Measurements from ENCODE around the gene ATP6V0D1.

The ATP6V0D1 gene

DNA sequence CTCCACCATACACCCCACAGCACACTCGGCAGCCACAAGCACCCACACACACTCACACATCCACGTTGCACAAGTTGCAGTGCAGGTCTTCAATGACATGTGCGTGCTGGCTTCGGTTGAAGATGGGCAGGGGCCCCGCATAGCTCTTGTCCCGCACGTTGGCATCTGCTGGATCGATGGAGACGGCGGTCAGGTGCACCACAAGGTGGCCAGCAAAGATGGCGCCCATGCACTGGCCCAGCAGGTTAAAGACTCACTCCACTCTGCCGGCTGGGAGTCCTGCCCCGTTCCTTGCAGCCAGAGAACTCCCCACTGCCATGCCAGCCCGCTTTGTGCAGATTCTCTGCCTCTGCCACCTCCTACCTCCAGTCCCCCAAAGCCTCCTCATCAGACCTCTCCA is 80.1 kb downstream of the ATP6V0D1 start:
- no peak for DNase-seq

- no peak for DNase-seq
Observed at GRCh38 chr16:67399749-67400704, 80.9 kb downstream of the ATP6V0D1 start.

DNA sequence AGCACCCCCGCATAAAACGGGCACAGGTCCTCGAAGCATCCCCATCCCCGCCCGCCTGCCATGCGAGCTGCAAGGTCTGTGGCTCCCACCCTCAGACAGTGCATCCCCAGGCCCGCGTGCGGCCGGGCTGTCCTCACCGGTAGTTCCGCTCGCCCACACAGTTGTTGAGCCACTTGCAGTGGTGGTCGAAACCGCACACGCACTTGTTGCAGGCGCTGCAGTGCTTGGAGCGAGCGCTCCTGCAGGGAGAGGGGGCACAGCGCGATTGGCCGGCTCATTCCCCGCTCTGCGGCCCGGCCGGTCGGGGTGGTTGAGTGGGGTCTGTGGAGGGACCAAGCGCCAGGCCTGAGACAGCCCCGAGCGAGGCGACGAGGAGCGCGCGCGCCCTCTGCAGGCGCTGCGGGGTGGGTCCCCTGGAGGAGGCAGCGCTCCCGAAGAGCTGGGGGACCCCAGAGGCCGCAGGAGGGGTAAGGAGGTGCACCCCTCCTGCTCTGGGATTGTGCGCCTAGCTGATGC is 81.7 kb downstream of the ATP6V0D1 start:
- DNase-seq, result peak; percentile 61

GRCh38 chr16:67398546-67399217 is 82.3 kb downstream of the ATP6V0D1 start:
- no peak for DNase-seq

DNA sequence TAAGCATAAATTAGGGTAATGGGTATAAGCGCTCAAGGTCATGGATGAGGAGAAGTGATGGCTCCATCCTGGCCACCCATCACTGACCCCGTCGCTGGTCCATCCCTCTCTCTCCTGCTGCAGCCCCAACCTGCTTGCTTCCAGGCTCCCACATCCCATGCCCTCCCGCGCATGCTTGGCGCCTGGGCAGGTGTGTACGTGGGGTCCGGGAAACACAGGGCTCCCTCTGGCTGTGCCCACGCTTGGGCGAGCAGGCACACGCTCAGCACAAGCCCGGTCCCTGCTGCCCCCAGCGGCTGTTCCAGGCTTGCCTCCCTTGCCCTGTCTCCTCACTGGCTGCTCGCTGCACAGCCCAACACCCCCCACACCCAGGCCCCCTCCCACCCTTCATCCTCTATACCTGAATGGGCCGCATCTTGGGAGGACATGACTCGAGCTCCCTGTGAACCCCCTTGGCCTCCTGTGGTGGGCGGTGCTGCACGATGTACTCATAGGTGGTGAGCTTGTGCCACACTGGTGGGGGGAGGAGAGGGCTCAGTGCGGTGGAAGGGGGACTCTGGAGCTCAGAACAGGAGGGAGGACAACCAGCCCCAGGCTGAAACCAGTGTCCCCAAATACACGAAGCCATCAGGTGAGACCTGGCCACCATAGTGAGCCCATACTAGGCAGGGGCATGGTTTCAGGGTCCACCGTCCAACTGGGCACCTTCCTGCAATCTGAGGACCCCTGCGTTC is 83.0 kb downstream of the ATP6V0D1 start:
- DNase-seq, result no peak

GRCh38 chr16:67397036-67397801 is 83.7 kb downstream of the ATP6V0D1 start:
- DNase-seq, result no peak

GRCh38 chr16:67396159-67397035 is 84.6 kb downstream of the ATP6V0D1 start:
- DNase-seq, result no peak

- DNase-seq, result no peak
Observed at GRCh38 chr16:67395458-67396158, 85.3 kb downstream of the ATP6V0D1 start.

GRCh38 chr16:67395105-67395457 is 85.9 kb downstream of the ATP6V0D1 start:
- no peak for DNase-seq

- DNase-seq, result no peak
Observed at GRCh38 chr16:67394155-67395104, 86.5 kb downstream of the ATP6V0D1 start.

DNA sequence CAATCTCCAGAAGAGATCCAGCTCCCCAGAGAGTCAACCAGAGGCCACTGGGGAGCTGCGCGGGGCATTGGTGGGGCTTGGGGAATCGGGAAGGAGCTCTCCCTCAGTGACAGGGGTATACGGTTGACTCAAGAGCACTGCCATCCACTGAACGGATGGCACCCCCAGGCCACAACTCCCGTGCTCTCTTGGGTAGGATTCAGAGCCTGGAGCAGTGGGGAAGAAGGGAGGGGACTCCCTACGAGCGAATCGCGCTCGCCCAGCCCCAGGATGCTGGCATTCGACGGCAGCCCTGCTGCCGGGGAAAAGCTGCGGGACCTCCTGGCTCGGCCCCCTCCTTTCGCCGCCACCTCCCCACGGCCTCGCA is 87.2 kb downstream of the ATP6V0D1 start:
- DNase-seq, result no peak

- peak; percentile 42 for DNase-seq
Observed at GRCh38 chr16:67393111-67393787, 87.7 kb downstream of the ATP6V0D1 start, which contains the start of gene TPPP3. TSS of gene TPPP3 (minus strand) at chr16:67393498. CDS start at chr16:67391111, 2,387 bp downstream.

- DNase-seq, result no peak
Observed at GRCh38 chr16:67392301-67393059, 88.5 kb downstream of the ATP6V0D1 start.

- no peak for DNase-seq
Observed at GRCh38 chr16:67391424-67392300, 89.3 kb downstream of the ATP6V0D1 start.

- DNase-seq, result no peak
Observed at GRCh38 chr16:67390816-67391423, 90.0 kb downstream of the ATP6V0D1 start.

Measured in stimulated activated CD4-positive, alpha-beta T cell treated with anti-CD3 and anti-CD28 coated beads, Interleukin-4, amount 100 ng/mL, for 1 hour (primary cell).